MCF 10A (cell line): ENCODE measurements around the gene TM9SF4. TPM values are rescaled to one million over a fixed set of nuclear protein-coding genes. Genes with fewer than 3 reads are reported as not detected.

ENCODE experiments used
- BruUV-seq: library from RNA; stranded (reverse); fragments of 400-500 nt; replicated peaks from 2 replicates; lab custom pipeline; 2021; lab: Mats Ljungman, UMichigan
- CTCF ChIA-PET: fragments of 300-600 bp; sonication (Branson Sonifier 250); formaldehyde crosslinking; extraction: SDS; loops from one replicate; lab custom pipeline; 2021; ENCODE audit warnings: antibody characterized with exemption, inconsistent platforms; lab: Yijun Ruan, JAX
- POLR2A ChIA-PET: fragments of 300-600, 350-650 bp; sonication (Branson Sonifier 250); formaldehyde crosslinking; extraction: SDS; loops from one replicate; lab custom pipeline; 2020; ENCODE audit warnings: antibody characterized with exemption, inconsistent platforms; lab: Yijun Ruan, JAX
- DNase-seq: peaks from one replicate; pipeline ENCODE4 v3.0.0-alpha.2; 2018; ENCODE audit not compliant: unreplicated experiment
- H3K27ac Mint-ChIP-seq: one replicate; pipeline ENCODE4 v1.8.0; 2022; ENCODE audit warnings: mild to moderate bottlenecking, low read depth, mixed read lengths; ENCODE audit not compliant: unreplicated experiment
- H3K27me3 Mint-ChIP-seq: one replicate; pipeline ENCODE4 v1.8.0; 2022; ENCODE audit warnings: mixed read lengths; ENCODE audit not compliant: insufficient read depth, unreplicated experiment
- H3K36me3 Mint-ChIP-seq: one replicate; pipeline ENCODE4 v1.8.0; 2022; ENCODE audit warnings: mild to moderate bottlenecking, moderate library complexity, mixed read lengths; ENCODE audit not compliant: insufficient read depth, unreplicated experiment
- H3K4me1 Mint-ChIP-seq: one replicate; pipeline ENCODE4 v1.8.0; 2022; ENCODE audit warnings: mixed read lengths; ENCODE audit not compliant: insufficient read depth, unreplicated experiment
- H3K4me3 Mint-ChIP-seq: one replicate; pipeline ENCODE4 v1.8.0; 2022; ENCODE audit warnings: mild to moderate bottlenecking, moderate library complexity, mixed read lengths; ENCODE audit not compliant: unreplicated experiment
- H3K9me3 Mint-ChIP-seq: one replicate; pipeline ENCODE4 v1.8.0; 2022; ENCODE audit warnings: mixed read lengths; ENCODE audit not compliant: unreplicated experiment
- CTCF ChIP-seq: fragments of 200-600 bp; IDR thresholded peaks from one replicate; pipeline ENCODE4 v1.8.0; 2022; ENCODE audit warnings: antibody characterized with exemption, mild to moderate bottlenecking; ENCODE audit not compliant: unreplicated experiment
- intact Hi-C: fragments of 100-400 bp; cut with micrococcal nuclease; formaldehyde crosslinking; loops from 2 replicates; pipeline ENCODE4 v1.14.1; 2022
- total RNA-seq: library from RNA; stranded (reverse); gene quantifications from 2 replicates; pipeline ENCODE4 v1.2.3, GENCODE V29; 2022

Gene TM9SF4
- total RNA-seq, 1 experiment from 2014 or later: 52.3 TPM

- Mint-ChIP-seq H3K27me3 (no peaks in the 10 kb centered on the region), H3K4me3 (no peak overlapping the region), H3K36me3 (peaks cover 85% of the 10 kb centered on the region), H3K27ac (no peak overlapping the region), H3K4me1 (no peaks in the 10 kb centered on the region), H3K9me3 (no peaks in the 10 kb centered on the region)
- DNase-seq: no peak
- POLR2A ChIA-PET: no interaction called here
- BruUV-seq: no TSS peak
- no peak for TF ChIP-seq CTCF
- intact Hi-C loops: no loop called here
- CTCF ChIA-PET: interaction anchor here (0.5 to 1.4 kb wide), 4 partner anchors 10 to 536 kb away, joined by 3 to 4 read pairs (median 3); no protein-coding TSS in a partner anchor
Measured at GRCh38 chr20:32138921-32139320, 29.4 kb downstream of the TM9SF4 start.

- no peak for DNase-seq
- no peaks in the 10 kb centered on the region for H3K27me3 Mint-ChIP-seq
- BruUV-seq: no TSS peak
- TF ChIP-seq CTCF: no peak
- H3K9me3 Mint-ChIP-seq: no peaks in the 10 kb centered on the region
- ChIA-PET POLR2A (no interaction called here), CTCF (no interaction called here)
- H3K27ac Mint-ChIP-seq: no peak overlapping the region
- peaks cover 83% of the 10 kb centered on the region for H3K36me3 Mint-ChIP-seq
- no peak overlapping the region for H3K4me3 Mint-ChIP-seq
- intact Hi-C loops: no loop called here
- no peaks in the 10 kb centered on the region for H3K4me1 Mint-ChIP-seq
Measured at GRCh38 chr20:32139947-32140346, 30.4 kb downstream of the TM9SF4 start.

GRCh38 chr20:32140603-32141002 lies 31.1 kb downstream of the TM9SF4 start:
- H3K4me1 Mint-ChIP-seq: no peaks in the 10 kb centered on the region
- BruUV-seq: no TSS peak
- ChIA-PET POLR2A (no interaction called here), CTCF (no interaction called here)
- peaks cover 83% of the 10 kb centered on the region for H3K36me3 Mint-ChIP-seq
- intact Hi-C loops: no loop called here
- H3K4me3 Mint-ChIP-seq: no peak overlapping the region
- H3K27me3 Mint-ChIP-seq: no peaks in the 10 kb centered on the region
- H3K9me3 Mint-ChIP-seq: no peaks in the 10 kb centered on the region
- DNase-seq: no peak
- no peak for TF ChIP-seq CTCF
- no peak overlapping the region for H3K27ac Mint-ChIP-seq

GRCh38 chr20:32141465-32141980 lies 32.0 kb downstream of the TM9SF4 start:
- intact Hi-C loops: no loop called here
- H3K27ac Mint-ChIP-seq: no peak overlapping the region
- no peaks in the 10 kb centered on the region for H3K27me3 Mint-ChIP-seq
- no peaks in the 10 kb centered on the region for H3K4me1 Mint-ChIP-seq
- DNase-seq: no peak
- POLR2A ChIA-PET: interaction anchor here (0.7 kb wide), 2 partner anchors 17 to 1824 kb away, joined by 3 to 4 read pairs; no protein-coding TSS in a partner anchor
- BruUV-seq: no TSS peak
- TF ChIP-seq CTCF: no peak
- CTCF ChIA-PET: no interaction called here
- H3K36me3 Mint-ChIP-seq: peaks cover 88% of the 10 kb centered on the region
- no peak overlapping the region for H3K4me3 Mint-ChIP-seq
- no peaks in the 10 kb centered on the region for H3K9me3 Mint-ChIP-seq
